ENCODE results near the gene THAP3.

The THAP3 gene

DNA sequence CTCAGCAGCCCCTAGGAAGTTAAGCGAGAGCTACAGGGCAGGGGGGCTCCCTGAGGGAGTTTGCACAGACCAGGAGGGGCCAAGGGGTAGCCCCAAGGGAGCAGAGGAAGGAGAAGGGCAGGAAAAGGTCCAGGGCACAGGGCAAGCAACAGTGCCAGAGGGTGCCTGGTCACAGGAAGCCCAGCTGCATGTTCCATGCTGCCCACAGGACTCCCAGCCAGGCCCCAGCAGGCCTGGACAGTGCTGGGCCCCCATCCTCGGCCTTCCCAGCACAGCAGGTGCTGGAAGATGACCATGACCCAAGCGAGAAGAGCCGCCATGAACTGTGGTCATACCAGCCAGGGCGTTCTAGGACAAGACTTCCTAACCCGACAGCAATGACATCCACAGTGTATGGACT, 33.0 kb upstream of the THAP3 start:
- H3K4me3 ChIP-seq (replicated peaks in 1 of 2; ENCODE audit: low read depth in 2 of 2, low read length in 2 of 2), result no peak overlapping the region
- no peak for DNase-seq (ENCODE audit: low read depth in 2 of 2)
- TF ChIP-seq, protein P1, sequence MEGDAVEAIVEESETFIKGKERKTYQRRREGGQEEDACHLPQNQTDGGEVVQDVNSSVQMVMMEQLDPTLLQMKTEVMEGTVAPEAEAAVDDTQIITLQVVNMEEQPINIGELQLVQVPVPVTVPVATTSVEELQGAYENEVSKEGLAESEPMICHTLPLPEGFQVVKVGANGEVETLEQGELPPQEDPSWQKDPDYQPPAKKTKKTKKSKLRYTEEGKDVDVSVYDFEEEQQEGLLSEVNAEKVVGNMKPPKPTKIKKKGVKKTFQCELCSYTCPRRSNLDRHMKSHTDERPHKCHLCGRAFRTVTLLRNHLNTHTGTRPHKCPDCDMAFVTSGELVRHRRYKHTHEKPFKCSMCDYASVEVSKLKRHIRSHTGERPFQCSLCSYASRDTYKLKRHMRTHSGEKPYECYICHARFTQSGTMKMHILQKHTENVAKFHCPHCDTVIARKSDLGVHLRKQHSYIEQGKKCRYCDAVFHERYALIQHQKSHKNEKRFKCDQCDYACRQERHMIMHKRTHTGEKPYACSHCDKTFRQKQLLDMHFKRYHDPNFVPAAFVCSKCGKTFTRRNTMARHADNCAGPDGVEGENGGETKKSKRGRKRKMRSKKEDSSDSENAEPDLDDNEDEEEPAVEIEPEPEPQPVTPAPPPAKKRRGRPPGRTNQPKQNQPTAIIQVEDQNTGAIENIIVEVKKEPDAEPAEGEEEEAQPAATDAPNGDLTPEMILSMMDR (IDR thresholded peaks at IDR 0.05; ENCODE audit: low read depth, low read length), result no peak

DNA sequence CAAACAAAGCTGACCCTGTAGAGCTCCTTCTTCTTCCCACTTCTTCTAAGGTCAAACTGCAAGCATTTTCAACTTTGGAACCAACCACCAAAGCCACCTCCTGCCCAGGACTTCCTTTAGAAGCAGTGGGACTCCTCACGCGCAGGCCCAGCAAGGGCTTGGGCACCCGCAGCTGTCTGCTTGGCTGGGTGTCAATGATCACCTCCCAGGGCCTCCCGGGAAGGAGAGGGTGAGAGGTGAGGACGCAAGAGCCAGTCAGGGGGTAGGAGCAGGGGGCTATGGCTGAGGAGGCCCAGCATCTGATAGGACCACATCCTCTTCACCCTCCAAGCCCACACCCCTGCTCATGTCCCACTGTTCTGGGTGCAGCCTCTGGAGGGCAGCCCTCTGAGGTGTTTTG, 32.2 kb upstream of the THAP3 start:
- DNase-seq (ENCODE audit: low read depth in 2 of 2), result no peak
- TF ChIP-seq, protein P1 (IDR thresholded peaks at IDR 0.05; ENCODE audit: low read depth, low read length), result no peak
- H3K4me3 ChIP-seq (replicated peaks in 1 of 2; ENCODE audit: low read depth in 2 of 2, low read length in 2 of 2), result no peak overlapping the region

DNA sequence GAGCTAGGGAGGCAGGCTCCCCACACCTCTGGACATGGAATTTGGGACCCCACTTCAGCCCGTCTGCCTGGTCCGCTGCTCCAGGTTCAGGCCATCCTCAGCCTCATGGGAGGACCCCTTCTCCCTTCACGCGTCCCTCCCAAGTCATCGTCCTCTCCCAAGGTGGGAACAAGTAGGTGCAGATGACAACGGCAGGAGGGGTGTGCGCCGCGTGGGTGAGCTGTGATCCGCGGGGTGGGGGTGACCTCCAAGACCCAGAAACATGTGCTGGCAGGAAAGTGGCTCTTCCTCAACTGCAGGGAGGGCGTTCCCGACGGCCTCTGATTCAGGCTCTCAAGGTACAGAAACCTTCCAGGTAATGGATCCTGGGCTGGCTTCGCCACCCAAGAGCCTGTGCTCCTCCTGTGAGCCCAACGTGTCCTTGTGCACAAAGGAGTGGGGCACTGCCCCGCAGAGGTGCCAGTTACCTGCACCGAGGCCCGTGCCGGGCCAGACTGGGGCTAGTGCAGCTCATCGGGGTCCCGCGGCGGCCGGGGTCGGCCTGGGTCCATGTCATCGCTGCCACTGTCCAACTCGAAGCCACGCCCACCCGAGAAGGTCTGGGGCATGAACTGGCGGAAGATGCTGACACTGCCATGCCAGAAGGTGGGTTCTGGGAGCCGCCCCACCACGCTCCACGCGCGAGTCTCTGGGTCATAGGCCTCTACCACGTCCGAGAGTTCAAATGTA, 31.6 kb upstream of the THAP3 start:
- H3K4me3 ChIP-seq (replicated peaks in 1 of 2; ENCODE audit: low read depth in 2 of 2, low read length in 2 of 2), result no peak overlapping the region
- DNase-seq (ENCODE audit: low read depth in 2 of 2), result no peak
- TF ChIP-seq, protein P1 (IDR thresholded peaks at IDR 0.05; ENCODE audit: low read depth, low read length), result no peak

DNA sequence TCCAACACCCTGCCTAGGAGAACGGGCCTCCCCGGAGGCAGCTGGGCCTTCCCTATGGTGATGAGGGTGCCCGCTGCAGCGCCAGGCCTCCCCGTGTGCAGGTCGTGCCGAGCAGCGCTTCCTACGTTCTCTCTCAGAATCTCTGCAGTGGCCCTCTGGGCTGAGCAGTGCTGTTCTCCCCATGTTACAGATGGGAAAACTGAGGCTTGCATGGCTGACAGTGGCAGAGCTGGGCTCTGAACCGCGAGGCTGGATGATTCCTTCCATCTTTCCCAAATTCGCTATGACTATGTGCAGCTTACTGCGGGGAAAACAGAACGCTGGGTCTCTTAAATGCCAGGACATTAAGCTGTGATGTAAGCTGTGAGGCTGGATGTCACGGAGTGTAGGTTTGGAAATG, 30.9 kb upstream of the THAP3 start:
- TF ChIP-seq, protein P1 (IDR thresholded peaks at IDR 0.05; ENCODE audit: low read depth, low read length), result no peak
- no peak overlapping the region for H3K4me3 ChIP-seq (replicated peaks in 1 of 2; ENCODE audit: low read depth in 2 of 2, low read length in 2 of 2)
- no peak for DNase-seq (ENCODE audit: low read depth in 2 of 2)

DNA sequence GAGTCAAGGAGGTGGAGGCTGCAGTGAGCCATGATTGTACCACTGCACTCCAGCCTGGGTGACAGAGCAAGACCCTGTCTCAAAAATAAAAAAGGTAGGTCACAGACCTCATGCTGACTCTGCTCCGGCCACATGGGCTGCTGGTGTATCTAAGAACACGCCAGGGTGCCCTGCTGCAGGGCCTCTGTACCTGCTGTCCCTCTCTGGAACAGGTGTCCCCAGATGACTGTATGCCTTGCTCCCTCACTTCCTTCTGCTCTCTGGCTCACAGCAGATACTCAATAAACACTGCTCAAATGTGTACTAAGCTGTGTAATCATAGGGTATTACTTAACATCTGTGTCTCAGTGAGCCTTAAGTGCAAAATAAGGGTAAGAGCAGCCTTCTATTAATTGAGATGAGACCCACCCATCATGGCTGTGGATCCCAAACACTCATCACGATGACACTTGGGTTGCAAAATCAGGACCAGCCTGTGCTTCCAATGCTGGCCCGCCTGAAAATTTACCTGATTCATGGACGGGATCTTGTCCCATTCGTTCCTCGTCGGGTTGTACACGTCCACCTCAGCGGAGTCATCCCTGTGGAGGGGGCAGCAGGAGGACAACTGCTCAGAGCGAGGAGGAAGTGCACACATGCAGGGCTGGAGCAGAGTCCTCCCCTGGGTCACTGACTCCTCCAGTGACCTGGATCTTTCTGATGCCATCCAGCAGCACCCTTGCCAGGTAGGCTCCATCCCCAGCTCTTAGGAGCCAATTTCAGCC, 29.5 kb upstream of the THAP3 start:
- no peak overlapping the region for H3K4me3 ChIP-seq (replicated peaks in 1 of 2; ENCODE audit: low read depth in 2 of 2, low read length in 2 of 2)
- no peak for DNase-seq (ENCODE audit: low read depth in 2 of 2)
- TF ChIP-seq, protein P1 (IDR thresholded peaks at IDR 0.05; ENCODE audit: low read depth, low read length), result no peak

DNA sequence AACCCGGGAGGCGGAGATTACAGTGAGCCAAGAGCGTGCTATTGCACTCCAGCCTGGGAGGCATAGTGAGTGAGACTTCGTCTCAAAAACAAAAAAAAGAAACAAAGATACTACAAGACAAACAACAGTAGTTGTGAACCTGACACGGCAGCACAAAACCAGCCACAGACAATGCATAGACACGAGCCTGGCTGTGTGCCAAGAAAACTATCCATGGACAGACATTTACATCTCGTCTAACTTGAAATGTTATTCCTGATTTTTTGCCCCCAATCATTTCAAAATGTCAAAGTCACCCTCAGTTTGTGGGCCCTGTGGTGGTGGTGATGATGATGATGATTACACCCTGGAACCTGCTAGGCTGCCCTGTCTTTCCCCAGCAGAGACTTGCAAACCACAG, 28.3 kb upstream of the THAP3 start:
- TF ChIP-seq, protein P1 (IDR thresholded peaks at IDR 0.05; ENCODE audit: low read depth, low read length), result no peak
- DNase-seq (ENCODE audit: low read depth in 2 of 2), result no peak
- no peak overlapping the region for H3K4me3 ChIP-seq (replicated peaks in 1 of 2; ENCODE audit: low read depth in 2 of 2, low read length in 2 of 2)
